K562 (cell line): ENCODE measurements around the gene TNFAIP3. TPM values are rescaled to one million over a fixed set of nuclear protein-coding genes. Genes with fewer than 3 reads are reported as not detected.

Source experiments
- CBFA2T2 ChIP-seq: fragments of 450-650 bp; conservative IDR thresholded peaks from 2 replicates; pipeline ENCODE4 v1.6.1; 2017; ENCODE audit warnings: mild to moderate bottlenecking
- CCNT2 ChIP-seq: IDR thresholded peaks from 2 replicates; pipeline ENCODE4 v1.6.1; 2011; ENCODE audit warnings: borderline replicate concordance, low read depth, mild to moderate bottlenecking, moderate library complexity, mixed read lengths, low read length; ENCODE audit not compliant: insufficient read length; ENCODE audit errors: extremely low read depth
- ESRRB ChIP-seq: fragments of 250-450 bp; sonication (Bioruptor Pico); IDR thresholded peaks from 2 replicates; pipeline ENCODE4 v1.5.0; 2020; ENCODE audit warnings: mild to moderate bottlenecking, moderate library complexity, borderline replicate concordance
- ETS2 ChIP-seq: IDR thresholded peaks from 2 replicates; pipeline ENCODE4 v1.6.1; 2016; ENCODE audit warnings: borderline replicate concordance, missing genetic modification characterization, mild to moderate bottlenecking, moderate library complexity, missing compliant biosample characterization; ENCODE audit not compliant: poor library complexity, severe bottlenecking
- FOSL1 ChIP-seq: fragments of 200-800 bp; sonication (Bioruptor generic); conservative IDR thresholded peaks from 2 replicates; pipeline ENCODE4 v1.6.1; 2016; ENCODE audit warnings: missing genetic modification characterization, missing compliant biosample characterization
- HDAC1 ChIP-seq, 2 experiments: fragments of 450-650 bp; IDR thresholded peaks; 2 replicates each; pipeline ENCODE4 v1.6.1; 2016 to 2017; ENCODE audit warnings: inconsistent platforms in 1 of 2, mild to moderate bottlenecking in 1 of 2, moderate library complexity in 1 of 2
- NCOA6 ChIP-seq: fragments of 450-650 bp; IDR thresholded peaks from 2 replicates; pipeline ENCODE4 v1.6.1; 2017; ENCODE audit warnings: mild to moderate bottlenecking
- NFXL1 ChIP-seq: fragments of 450-650 bp; formaldehyde crosslinking; IDR thresholded peaks from 2 replicates; pipeline ENCODE4 v1.4.0; 2021; ENCODE audit warnings: mild to moderate bottlenecking
- RBFOX2 ChIP-seq: fragments of 200-400 bp; formaldehyde crosslinking; IDR thresholded peaks from 2 replicates; pipeline ENCODE4 v1.6.1; 2017; ENCODE audit warnings: low read depth, mild to moderate bottlenecking, low read length, moderate library complexity
- SRSF7 ChIP-seq: fragments of 200-400 bp; formaldehyde crosslinking; optimal IDR thresholded peaks from 2 replicates; pipeline ENCODE3; 2017; ENCODE audit warnings: mild to moderate bottlenecking, low read depth, low read length
- YBX1 ChIP-seq: fragments of 450-650 bp; IDR thresholded peaks from 2 replicates; pipeline ENCODE4 v1.7.1; 2016; ENCODE audit warnings: mild to moderate bottlenecking
- ZNF23 ChIP-seq: fragments of 250-450 bp; sonication (Bioruptor Pico); IDR thresholded peaks from 2 replicates; pipeline ENCODE4 v1.4.0; 2020; ENCODE audit warnings: mild to moderate bottlenecking
- ZNF551 ChIP-seq: fragments of 250-450 bp; sonication (Bioruptor Pico); IDR thresholded peaks from 2 replicates; pipeline ENCODE4 v1.5.0; 2021; ENCODE audit warnings: mild to moderate bottlenecking, moderate library complexity
- polyA plus RNA-seq, 8 experiments: library from polyadenylated mRNA; depleted of rRNA in 4 of 8; stranded (reverse) in 5 of 8; unstranded in 3 of 8; fragments of >200 nt; fragmentation: Nextera tagmentation in 2 of 8; fragmentation: Illumina TruSeq in 1 of 8; extraction: Ambion mirVana in 2 of 8; extraction: Trizol in 1 of 8; gene quantifications; 2 replicates each; pipeline versions ENCODE4 v1.2.1 to v1.2.3, GENCODE V29; 2011 to 2014; ENCODE audit warnings: inconsistent platforms in 1 of 8, missing spikeins in 1 of 8
- total RNA-seq, 7 experiments: library from RNA; depleted of rRNA in 6 of 7; stranded (reverse); fragments of >200 nt in 6 of 7; fragmentation: Illumina TruSeq in 2 of 7; extraction: Trizol in 2 of 7; gene quantifications; 2 replicates each; pipeline versions ENCODE4 v1.2.1 to v1.2.3, GENCODE V29; 2011 to 2021; ENCODE audit warnings: low replicate concordance in 1 of 7
- TF ChIP-seq, protein P1 (sequence below): sonication (generic); formaldehyde crosslinking; IDR thresholded peaks from 2 replicates; pipeline ENCODE4 v1.8.0; 2022; ENCODE audit warnings: mild to moderate bottlenecking, missing genetic modification reagents
- TF ChIP-seq, protein P2 (sequence below): fragments of 450-650 bp; IDR thresholded peaks from 2 replicates; pipeline ENCODE4 v1.6.1; 2016; ENCODE audit warnings: borderline replicate concordance
- TF ChIP-seq, protein P3 (sequence below): IDR thresholded peaks from 2 replicates; pipeline ENCODE4 v1.6.1; 2011; ENCODE audit not compliant: insufficient read length; ENCODE audit errors: extremely low read depth
- TF ChIP-seq, protein P4 (sequence below): fragments of 250-450 bp; sonication (Bioruptor Pico); IDR thresholded peaks from 2 replicates; pipeline ENCODE4 v1.5.0; 2021
- TF ChIP-seq, protein P5 (sequence below): fragments of 450-650 bp; conservative IDR thresholded peaks from 2 replicates; pipeline ENCODE4 v1.6.1; 2016; ENCODE audit warnings: missing genetic modification characterization, low read depth, mild to moderate bottlenecking, missing compliant biosample characterization, moderate library complexity

Gene TNFAIP3
- total and polyA plus RNA-seq, 9 of the 15 experiments (the other 6 are each of a cell fraction or from before 2014, with no cell fraction given): 0.79 to 17.0 (median 6.4) TPM

DNA sequence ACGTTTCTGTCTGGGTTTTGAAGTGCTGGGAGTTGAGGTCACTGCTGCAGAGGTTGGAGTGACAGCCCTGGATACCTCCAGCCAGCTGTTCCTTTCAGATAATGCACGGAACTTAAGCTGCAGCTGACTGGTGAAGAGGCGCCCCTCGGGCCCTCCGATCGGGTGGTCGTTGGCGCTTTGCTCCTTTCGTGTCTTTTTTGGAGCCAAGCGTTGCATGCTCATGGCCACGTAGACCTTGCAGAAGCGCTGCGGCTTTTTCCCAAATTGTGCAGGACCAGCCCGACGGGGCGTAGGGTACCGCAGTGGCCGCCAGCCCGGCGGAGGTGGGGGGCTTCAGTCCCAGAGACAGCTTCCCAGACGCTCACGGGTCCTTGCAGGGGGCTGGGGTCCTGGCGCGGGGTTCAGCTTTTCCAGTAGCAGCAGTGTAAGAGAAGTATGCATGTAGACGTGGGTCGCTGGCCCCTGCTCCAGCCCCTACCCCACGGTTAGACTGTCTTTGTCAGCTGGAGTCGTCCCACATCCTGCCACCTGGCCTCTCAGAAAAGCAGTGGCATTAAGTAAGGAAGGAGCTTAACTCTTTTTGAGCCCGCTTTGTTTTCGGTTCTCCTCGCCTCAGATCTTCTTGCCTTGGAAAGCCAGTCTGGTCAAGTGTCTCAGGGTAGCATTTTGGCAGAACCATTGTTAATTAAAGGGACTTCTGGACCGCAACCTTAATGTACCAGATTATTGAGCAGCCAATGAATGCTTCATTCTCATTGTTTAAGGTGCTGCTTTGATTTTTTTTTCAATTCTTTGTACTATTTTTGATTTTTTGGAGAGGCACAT is 838 bp downstream of the TNFAIP3 start (continued):
- TF ChIP-seq FOSL1: no peak
- peak; percentile 45 for TF ChIP-seq CBFA2T2
- no peak for TF ChIP-seq NFXL1 (CRISPR knock-in tag)
- TF ChIP-seq, protein P1, sequence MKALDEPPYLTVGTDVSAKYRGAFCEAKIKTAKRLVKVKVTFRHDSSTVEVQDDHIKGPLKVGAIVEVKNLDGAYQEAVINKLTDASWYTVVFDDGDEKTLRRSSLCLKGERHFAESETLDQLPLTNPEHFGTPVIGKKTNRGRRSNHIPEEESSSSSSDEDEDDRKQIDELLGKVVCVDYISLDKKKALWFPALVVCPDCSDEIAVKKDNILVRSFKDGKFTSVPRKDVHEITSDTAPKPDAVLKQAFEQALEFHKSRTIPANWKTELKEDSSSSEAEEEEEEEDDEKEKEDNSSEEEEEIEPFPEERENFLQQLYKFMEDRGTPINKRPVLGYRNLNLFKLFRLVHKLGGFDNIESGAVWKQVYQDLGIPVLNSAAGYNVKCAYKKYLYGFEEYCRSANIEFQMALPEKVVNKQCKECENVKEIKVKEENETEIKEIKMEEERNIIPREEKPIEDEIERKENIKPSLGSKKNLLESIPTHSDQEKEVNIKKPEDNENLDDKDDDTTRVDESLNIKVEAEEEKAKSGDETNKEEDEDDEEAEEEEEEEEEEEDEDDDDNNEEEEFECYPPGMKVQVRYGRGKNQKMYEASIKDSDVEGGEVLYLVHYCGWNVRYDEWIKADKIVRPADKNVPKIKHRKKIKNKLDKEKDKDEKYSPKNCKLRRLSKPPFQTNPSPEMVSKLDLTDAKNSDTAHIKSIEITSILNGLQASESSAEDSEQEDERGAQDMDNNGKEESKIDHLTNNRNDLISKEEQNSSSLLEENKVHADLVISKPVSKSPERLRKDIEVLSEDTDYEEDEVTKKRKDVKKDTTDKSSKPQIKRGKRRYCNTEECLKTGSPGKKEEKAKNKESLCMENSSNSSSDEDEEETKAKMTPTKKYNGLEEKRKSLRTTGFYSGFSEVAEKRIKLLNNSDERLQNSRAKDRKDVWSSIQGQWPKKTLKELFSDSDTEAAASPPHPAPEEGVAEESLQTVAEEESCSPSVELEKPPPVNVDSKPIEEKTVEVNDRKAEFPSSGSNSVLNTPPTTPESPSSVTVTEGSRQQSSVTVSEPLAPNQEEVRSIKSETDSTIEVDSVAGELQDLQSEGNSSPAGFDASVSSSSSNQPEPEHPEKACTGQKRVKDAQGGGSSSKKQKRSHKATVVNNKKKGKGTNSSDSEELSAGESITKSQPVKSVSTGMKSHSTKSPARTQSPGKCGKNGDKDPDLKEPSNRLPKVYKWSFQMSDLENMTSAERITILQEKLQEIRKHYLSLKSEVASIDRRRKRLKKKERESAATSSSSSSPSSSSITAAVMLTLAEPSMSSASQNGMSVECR (CRISPR knock-in tag): peak; percentile 7; the same call in 1 of the 2 replicates
- TF ChIP-seq, protein P2, sequence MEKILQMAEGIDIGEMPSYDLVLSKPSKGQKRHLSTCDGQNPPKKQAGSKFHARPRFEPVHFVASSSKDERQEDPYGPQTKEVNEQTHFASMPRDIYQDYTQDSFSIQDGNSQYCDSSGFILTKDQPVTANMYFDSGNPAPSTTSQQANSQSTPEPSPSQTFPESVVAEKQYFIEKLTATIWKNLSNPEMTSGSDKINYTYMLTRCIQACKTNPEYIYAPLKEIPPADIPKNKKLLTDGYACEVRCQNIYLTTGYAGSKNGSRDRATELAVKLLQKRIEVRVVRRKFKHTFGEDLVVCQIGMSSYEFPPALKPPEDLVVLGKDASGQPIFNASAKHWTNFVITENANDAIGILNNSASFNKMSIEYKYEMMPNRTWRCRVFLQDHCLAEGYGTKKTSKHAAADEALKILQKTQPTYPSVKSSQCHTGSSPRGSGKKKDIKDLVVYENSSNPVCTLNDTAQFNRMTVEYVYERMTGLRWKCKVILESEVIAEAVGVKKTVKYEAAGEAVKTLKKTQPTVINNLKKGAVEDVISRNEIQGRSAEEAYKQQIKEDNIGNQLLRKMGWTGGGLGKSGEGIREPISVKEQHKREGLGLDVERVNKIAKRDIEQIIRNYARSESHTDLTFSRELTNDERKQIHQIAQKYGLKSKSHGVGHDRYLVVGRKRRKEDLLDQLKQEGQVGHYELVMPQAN: 0 out of 2 replicates have a peak, but pooled peaks have one; percentile 30
- TF ChIP-seq, protein P3, sequence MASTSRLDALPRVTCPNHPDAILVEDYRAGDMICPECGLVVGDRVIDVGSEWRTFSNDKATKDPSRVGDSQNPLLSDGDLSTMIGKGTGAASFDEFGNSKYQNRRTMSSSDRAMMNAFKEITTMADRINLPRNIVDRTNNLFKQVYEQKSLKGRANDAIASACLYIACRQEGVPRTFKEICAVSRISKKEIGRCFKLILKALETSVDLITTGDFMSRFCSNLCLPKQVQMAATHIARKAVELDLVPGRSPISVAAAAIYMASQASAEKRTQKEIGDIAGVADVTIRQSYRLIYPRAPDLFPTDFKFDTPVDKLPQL: no peak
- no peak for TF ChIP-seq ZNF23 (CRISPR knock-in tag)
- TF ChIP-seq, protein P4, sequence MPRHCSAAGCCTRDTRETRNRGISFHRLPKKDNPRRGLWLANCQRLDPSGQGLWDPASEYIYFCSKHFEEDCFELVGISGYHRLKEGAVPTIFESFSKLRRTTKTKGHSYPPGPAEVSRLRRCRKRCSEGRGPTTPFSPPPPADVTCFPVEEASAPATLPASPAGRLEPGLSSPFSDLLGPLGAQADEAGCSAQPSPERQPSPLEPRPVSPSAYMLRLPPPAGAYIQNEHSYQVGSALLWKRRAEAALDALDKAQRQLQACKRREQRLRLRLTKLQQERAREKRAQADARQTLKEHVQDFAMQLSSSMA (CRISPR knock-in tag): no peak
- 0 out of 2 replicates have a peak, but pooled peaks have one; percentile 0 for TF ChIP-seq NCOA6
- no peak for TF ChIP-seq SRSF7
- TF ChIP-seq, protein P5, sequence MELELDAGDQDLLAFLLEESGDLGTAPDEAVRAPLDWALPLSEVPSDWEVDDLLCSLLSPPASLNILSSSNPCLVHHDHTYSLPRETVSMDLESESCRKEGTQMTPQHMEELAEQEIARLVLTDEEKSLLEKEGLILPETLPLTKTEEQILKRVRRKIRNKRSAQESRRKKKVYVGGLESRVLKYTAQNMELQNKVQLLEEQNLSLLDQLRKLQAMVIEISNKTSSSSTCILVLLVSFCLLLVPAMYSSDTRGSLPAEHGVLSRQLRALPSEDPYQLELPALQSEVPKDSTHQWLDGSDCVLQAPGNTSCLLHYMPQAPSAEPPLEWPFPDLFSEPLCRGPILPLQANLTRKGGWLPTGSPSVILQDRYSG (tag): no peak
- peak in 1 of 2 experiments; percentile 74; a peak in 1 of 4 replicates for TF ChIP-seq HDAC1 (IDR thresholded peaks at IDR 0.05)
- no peak for TF ChIP-seq ESRRB
- TF ChIP-seq ZNF551 (CRISPR knock-in tag): no peak
- no peak for TF ChIP-seq YBX1
- peak; percentile 66 for TF ChIP-seq RBFOX2
- TF ChIP-seq ETS2 (tag): no peak
- peak; percentile 8 for TF ChIP-seq CCNT2
